ENCODE data around the gene P2RY13.

DNA sequence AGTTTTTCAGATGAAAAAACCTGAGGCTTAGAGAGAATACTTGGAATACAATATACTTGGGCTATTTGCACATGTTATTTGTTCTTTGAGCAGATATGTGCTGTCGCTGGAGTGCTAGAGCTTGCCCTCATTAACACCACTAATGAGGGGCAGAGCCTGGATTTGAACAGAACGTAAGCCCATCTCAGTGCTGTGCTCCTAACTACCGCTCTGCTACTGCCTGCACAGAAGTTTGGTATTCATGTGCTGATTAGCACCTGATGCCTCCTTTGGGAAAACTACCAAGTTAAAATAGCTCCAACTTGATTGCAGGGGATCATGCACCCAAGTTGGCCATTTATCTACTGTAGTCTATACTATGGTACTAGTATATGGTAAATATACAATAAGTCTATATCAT is 16.4 kb downstream of the P2RY13 start:
- no peak for TF ChIP-seq OSR1 (CRISPR knock-in tag; IDR thresholded peaks at IDR 0.05)
- no peak for TF ChIP-seq ZC3H10 (CRISPR knock-in tag; IDR thresholded peaks at IDR 0.05)
- TF ChIP-seq, protein P1, sequence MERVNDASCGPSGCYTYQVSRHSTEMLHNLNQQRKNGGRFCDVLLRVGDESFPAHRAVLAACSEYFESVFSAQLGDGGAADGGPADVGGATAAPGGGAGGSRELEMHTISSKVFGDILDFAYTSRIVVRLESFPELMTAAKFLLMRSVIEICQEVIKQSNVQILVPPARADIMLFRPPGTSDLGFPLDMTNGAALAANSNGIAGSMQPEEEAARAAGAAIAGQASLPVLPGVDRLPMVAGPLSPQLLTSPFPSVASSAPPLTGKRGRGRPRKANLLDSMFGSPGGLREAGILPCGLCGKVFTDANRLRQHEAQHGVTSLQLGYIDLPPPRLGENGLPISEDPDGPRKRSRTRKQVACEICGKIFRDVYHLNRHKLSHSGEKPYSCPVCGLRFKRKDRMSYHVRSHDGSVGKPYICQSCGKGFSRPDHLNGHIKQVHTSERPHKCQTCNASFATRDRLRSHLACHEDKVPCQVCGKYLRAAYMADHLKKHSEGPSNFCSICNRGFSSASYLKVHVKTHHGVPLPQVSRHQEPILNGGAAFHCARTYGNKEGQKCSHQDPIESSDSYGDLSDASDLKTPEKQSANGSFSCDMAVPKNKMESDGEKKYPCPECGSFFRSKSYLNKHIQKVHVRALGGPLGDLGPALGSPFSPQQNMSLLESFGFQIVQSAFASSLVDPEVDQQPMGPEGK (CRISPR knock-in tag; IDR thresholded peaks at IDR 0.05; ENCODE audit: borderline replicate concordance) = no peak
- TF ChIP-seq ESRRG (CRISPR knock-in tag; IDR thresholded peaks at IDR 0.05) = no peak
- no peak for TF ChIP-seq ARNTL (CRISPR knock-in tag; IDR thresholded peaks at IDR 0.05; ENCODE audit: borderline replicate concordance, low read depth)
- no peak for TF ChIP-seq TOX (CRISPR knock-in tag; IDR thresholded peaks at IDR 0.05; ENCODE audit: borderline replicate concordance)
